ENCODE data around the gene PLET1.

The PLET1 gene

DNA sequence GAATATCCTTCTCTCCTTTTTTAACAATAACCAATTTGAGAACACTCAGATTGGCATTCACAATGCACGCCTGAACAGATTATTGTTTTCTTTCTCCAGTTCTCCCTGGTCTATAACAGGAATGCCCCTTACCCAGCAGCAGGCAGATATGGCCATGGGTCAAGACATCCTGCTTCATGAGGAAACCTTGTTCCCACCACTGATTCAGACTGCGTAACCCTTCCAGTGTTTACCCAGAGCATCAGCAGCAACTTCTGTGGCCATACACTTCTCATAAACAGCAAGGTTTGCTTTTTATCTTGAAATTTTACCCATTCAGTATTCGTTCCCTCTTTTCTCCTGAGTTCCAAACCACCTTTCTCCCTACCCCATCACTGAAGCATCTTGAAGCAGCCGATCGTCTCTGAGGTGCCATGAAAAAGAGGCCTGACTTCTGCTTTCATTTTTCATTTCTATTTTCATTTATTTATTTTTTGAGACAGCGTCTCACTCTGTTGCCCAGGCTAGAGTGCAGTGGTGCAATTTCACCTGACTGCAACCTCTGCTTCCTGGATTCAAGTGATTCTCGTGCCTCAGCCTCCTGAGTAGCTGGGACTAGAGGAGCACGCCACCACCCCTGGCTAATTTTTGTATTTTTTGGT is 24.8 kb downstream of the PLET1 start:
- no peak for DNase-seq

DNA sequence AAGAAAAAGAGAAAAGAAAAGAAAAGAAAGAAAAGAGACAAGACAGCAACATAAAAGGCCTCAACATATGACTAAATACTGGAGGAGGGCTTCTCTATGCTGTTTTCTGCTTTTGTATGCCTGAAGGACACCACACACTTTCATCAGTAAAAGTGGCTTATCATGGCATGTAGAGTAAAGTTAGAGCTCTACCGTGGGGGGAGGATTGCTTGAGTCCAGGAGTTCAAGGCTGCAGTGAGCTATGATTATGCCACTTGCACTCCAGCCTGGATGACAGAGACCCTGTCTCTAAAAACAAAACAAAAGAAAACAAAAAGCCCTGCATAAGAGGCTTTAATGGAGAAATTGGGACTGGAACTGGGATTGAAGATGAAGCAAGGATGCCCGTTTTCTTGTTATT is 28.7 kb downstream of the PLET1 start:
- DNase-seq = no peak

DNA sequence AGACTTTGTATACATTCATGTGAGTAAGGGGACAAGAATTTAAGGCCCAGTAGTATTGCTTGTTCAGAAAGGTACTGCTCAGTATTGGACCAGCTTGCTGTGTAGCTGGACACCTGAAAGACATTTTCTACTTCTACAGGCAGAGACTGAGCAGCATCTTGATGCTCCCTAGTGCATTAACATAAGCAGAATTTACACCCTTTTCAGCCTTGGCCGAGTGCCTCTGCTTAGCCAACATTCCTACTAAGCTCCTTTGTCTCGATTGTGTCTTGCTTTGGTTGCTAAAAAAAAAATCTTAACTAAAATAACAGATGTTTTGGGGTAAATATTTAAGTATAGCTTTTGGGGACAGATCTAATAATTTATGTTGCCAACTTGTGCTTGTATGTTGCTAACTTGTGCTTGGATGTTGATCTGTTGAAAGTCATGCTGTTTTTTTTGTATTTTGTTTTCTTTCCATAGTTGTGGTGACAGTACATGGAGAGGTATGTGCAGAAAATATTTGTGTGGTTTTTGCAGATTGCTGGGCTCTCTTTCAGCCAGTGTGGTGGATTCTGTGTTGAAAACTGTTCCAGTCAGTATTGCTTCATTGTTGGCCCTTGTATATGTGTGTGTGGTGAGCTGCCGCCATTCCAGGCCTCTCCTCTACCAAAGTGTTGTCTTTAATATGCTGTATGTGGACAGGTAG is 30.8 kb downstream of the PLET1 start:
- no peak for DNase-seq

DNA sequence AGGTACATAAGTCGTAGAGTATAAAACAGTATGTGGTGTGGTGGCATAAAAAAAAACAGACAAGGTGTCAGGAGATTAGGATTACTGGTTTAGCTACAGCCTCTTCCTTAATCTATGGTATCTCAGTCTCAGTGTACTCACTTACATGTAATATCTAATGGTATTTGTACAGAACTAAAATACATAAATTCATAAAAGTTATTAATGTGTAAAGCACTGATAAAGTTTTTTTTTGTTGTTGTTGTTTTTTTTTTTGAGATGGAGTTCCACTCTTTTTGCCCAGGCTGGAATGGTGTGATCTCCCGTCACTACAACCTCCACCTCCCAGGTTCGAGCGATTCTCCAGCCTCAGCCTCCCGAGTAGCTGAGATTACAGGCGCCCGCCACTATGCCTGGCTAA is 31.5 kb downstream of the PLET1 start:
- no peak for DNase-seq

DNA sequence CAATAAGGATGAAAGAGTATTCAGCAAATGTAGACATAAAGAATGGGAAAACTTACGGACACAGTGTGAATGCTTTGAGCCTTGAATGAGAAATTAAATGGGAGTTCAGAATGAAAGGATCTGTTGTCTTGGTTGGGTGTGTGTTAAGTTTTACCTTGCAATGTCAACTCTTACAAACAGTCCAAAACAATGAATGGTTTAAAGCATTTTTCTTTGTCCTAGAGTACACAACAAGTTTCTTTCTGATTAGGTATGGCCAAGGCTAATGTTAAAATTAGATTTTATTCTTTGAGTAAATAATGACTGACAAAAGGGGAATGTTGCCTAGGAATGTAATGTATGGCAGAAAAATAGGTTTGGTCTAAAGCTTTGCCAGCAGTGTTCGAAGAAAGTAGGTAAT is 32.0 kb downstream of the PLET1 start:
- DNase-seq = no peak

DNA sequence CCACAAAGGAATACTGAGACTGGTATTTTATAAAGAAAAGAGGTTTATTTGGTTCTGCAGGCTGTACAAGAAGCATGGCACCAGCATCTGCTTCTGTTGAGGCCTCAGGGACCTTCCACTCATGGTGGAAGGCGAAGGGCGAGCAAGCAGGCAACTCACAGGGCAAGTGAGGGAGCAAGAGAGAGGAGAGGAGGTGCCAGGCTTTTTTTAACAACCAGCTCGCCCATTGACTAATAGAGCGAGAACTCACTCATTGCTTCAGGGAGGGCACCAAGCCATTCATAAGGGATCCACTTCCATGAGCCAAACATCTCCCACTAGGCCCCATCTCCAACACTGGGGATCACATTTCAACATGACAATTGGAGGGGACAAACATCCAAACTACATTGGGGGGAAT is 33.2 kb downstream of the PLET1 start:
- DNase-seq = no peak

- no peak for DNase-seq
Measured at GRCh38 chr11:112226831-112227401, 33.7 kb downstream of the PLET1 start.

- peak; percentile 58 for DNase-seq
Measured at GRCh38 chr11:112226062-112226830, 34.4 kb downstream of the PLET1 start, which contains the start of gene PTS. Gene PTS (plus strand): TSS chr11:112226428. CDS start chr11:112226444, 16 bp downstream.

DNA sequence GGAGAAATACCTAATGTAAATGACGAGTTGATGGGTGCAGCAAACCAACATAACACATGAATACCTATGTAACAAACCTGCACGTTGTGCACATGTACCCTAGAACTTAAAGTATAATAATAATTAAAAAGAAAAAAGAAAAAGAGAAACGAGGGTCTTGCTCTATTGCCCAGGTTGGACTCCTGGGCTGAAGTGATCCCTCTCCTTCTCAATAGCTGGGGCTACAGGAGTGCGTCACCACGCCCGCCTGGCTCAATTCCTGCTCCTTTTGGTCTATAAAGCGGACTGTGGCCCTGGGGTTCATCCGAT is 35.0 kb downstream of the PLET1 start:
- no peak for DNase-seq

DNA sequence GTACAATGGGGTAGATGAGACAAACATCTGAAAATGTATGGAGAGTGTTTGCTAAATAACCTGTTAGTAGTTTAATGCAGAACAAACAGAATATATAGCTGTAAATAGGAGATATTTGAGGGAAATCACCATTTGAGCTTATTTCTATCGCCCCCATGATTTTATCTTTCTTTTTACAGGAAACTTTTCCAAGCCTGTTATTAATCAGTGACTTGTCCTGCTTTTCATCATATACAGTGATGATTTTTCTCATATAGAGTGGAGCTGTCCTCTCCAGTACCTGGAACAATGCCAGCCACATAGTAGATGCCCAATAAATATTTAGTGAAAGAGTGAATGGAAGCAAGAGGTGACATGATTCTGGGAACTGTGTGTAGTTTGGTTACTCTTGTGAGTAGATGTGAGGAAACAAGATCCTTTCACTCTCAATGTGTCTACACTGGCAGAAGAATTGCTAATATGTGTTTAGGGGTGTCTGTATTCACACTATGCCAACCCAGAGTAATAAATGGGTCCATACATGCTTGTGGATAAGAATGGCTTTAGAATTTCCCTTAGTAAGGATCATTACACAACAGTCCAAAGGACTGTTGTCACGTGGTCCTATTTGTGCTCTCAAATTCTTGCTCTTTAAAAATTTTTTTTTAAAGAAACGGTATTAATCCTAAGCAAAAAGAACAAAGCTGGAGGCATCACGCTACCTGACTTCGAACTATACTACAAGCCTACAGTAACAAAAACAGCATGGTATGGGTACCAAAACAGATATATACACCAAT is 36.7 kb downstream of the PLET1 start:
- DNase-seq = no peak

DNA sequence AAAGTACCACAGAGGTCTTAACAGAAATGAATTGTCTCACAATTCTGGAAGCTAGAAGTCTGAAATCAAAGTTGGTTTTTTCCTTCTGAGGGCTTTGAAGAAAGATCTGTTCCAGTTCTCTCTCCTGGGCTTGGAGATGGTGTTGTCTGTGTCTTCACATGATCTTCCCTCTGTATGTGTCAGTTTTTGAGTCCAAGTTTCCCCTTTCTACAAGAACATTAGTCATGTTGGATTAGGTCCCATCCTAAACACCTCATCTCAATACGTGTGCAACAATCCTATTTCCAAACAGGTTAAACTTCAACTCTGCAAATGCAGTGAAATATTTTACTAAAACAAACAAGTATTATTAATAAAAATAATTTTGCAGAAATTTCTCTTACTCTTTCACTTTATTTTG is 37.5 kb downstream of the PLET1 start:
- no peak for DNase-seq

DNA sequence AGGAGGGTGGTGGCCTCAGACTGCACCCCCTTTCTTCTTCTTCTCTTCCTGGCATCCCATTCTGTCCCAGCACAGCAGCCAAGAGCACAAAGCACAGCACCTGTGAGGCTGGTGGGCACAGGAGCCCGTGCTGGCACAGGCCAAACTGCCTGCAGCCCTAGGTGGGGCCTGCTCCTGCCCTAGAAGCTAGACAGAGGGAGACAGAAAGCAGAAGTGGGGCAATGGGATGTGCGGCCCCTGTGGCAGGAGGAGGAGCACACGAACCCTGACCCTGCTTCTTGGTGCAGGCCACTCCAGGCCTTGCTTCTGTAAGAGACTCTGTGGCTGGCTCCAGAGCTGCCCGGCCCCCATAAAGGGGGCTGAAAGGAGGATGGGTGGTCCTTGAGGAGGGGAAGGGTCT is 38.4 kb downstream of the PLET1 start:
- no peak for DNase-seq

DNA sequence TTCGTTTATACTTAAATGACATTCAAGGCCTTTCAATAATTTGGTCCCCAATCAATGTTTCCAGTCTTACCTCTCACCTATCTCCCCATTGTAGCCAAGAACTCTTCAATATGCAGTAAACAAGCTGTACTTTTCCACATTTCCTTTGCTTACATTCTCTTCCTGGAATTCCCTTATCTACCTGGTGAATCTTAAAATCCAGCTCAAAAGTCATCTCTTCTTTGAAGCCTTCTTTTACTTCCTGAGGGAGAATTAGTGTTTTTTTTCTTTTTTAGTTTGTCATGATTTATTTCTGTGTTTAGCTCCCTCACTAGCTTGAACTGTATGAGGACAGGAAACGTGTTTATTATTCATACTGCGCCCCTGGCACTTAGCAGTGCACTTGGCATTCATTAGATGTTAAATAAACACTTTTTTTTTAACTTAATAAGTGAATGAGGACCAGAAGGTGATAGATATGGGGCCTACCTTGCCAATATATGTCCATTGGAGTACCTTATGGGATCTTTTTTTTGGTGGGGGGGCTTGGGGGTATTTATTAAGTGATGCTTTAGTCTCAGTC is 39.3 kb downstream of the PLET1 start:
- DNase-seq = no peak

DNA sequence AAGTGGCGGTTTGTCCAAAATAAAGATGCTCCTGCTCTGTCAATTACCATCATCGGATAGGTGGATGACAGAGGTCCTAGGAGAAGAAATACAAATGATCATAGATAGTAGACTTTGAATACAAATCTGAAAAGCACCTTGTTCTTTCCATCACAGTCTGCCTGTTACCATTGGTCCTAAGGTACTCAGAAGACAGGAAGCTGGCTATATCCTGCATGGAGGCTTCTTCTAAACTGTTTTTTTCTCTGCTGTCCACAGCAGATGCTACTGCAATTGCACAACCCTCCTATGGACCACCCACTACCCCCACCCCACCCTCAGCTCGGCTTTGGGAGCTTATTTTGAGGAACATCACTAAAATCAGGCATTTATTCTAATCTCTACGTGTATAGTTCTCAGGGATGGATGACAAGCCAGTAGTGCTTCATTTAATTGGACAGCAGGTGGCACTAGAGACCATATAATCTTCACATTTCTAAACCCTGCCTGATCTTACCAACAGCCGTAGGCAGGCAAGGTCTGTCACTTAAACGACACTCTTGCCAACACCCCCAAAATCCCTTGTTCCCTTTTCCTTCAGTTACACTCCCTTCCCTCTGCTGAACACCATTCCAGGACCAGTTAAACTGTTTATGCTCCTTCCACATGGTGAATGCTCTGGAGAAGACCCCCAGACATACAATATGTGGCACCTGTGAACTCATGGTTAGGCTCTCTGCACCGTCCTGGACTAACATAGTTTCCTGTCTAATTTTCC is 41.0 kb downstream of the PLET1 start:
- peak; percentile 41 for DNase-seq

GRCh38 chr11:112216561-112217105 is 44.0 kb downstream of the PLET1 start:
- no peak for DNase-seq

DNA sequence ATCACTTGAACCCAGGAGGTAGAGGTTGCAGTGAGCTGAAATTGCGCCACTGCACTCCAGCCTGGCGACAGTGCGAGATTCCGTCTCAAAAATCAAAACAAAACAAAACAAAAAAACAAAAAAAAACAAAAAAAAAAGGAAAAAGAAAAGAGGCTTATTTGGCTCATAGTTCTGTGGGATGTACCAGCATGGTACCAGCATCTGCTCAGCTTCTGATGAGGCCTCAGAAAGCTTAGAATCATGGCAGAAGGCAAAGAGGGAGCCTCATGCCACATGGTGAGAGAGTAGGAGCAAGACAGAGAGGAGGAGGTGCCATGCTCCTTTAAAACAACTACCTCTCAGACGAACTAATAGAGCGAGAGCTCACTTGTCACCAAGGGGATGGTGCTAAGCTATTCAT is 45.0 kb downstream of the PLET1 start:
- no peak for DNase-seq

- DNase-seq = no peak
Measured at GRCh38 chr11:112213753-112214152, 46.9 kb downstream of the PLET1 start.

DNA sequence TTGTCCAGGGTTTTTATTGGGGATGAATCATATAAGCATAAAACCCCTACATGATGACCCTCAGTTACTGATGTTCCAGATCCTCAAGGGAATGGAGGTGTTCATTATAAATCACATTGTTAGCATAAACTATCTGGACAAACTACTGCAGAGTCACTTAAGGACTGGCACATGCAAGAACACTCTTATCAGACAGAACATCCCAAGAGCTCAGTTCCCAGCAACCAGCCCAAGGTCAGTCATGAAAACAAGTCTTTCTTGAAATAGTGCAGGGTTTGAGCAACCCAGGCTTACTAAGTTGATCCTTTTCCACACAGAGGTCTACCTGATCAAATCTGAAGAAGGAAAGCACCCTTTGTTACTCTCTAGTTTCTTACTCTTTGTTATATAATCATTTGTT is 48.0 kb downstream of the PLET1 start:
- DNase-seq = no peak

DNA sequence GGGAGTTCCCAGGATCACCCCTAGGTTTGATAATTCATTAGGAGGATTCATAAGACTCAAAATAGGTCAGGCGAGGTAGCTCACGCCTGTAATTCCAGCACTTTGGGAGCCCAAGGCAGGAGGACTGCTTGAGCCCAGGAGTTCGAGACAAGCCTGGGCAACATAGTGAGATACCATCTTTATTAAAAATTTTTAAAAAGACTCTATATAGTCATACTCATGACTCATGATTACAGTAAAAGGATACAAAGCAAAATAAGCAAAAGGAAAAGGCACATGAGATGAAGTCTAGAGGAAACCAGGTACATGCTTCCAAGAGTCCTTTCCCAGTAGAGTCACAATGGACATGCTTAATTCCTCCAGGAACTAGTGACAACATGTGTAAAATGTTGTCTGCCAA is 48.4 kb downstream of the PLET1 start:
- no peak for DNase-seq

DNA sequence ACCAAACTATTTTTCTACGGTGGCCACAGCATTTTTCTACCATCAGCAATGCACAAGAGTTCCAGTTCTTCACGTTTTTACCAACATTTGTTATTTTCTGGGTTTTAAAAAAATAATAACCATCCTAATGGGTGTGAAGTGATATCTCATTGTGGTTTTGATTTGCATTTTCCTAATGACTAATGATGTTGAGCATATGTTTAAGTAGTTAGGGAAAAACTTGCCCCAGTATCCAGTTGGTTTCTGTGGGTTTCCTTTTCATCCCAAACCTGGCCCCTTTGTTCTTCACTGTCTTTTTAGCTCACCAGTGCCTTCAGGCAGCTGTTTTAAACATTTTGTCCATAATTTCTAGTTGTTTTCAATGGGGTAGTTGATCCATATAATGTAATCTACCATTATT is 49.1 kb downstream of the PLET1 start:
- DNase-seq = no peak

DNA sequence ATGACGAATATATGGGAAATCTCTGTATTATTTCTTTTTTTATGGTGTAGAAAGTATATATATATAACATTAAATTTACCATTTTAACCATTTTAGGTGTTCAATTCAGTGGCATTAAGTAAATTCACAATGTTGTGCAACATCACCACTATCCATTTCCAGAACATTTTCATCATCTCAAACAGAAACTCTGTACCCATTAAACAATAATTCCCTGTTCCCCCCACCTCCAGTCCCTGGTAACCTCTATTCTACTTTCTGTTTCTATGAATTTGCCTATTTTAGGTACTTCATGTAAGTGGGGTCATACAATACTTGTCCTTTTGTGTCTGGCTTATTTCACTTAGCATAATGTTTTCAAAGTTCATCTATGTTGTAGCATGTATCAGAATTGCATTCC is 49.8 kb downstream of the PLET1 start:
- DNase-seq = no peak

- no peak for DNase-seq
Measured at GRCh38 chr11:112206071-112206470, 54.6 kb downstream of the PLET1 start.

Data from NCI-H446 treated with DMSO at 0.1 percent for 48 hours (cell line).